Stimulated activated naive CD8-positive, alpha-beta T cell treated with anti-CD3 and anti-CD28 coated beads, Interleukin-15, amount 100 ng/mL, for 72 hours (primary cell): ENCODE results near the gene PXN.
"Not testable (repeated sequence)": the region's sequence is repeated elsewhere in the genome, so short reads cannot be mapped to it uniquely, and the experiment has no call there.

ENCODE experiments used
- ATAC-seq: fragments of 150-1000 bp; cut with Tn5 transposase; 2 replicates; pipeline ENCODE4 v1.10.0; 2021; ENCODE audit warnings: mild to moderate bottlenecking, moderate library complexity
- DNase-seq, 2 donors: peaks; one replicate each; pipeline ENCODE4 v3.0.0; 2021 to 2022
- H3K27ac Mint-ChIP-seq, 2 donors: one replicate each; pipeline ENCODE4 v1.8.0; 2022; ENCODE audit warnings: mild to moderate bottlenecking in 2 of 2, mixed read lengths in 2 of 2, moderate library complexity in 2 of 2
- H3K27me3 Mint-ChIP-seq: one replicate; pipeline ENCODE4 v1.8.0; 2022; ENCODE audit warnings: mixed read lengths
- H3K4me1 Mint-ChIP-seq: one replicate; pipeline ENCODE4 v1.8.0; 2022; ENCODE audit warnings: mild to moderate bottlenecking, mixed read lengths
- H3K4me3 Mint-ChIP-seq, 2 donors: one replicate each; pipeline ENCODE4 v1.8.0; 2022; ENCODE audit warnings: mild to moderate bottlenecking in 2 of 2, mixed read lengths in 2 of 2, moderate library complexity in 1 of 2
- H3K9me3 Mint-ChIP-seq, 2 donors: one replicate each; pipeline ENCODE4 v1.8.0; 2022; ENCODE audit warnings: mixed read lengths in 2 of 2

Gene PXN

DNA sequence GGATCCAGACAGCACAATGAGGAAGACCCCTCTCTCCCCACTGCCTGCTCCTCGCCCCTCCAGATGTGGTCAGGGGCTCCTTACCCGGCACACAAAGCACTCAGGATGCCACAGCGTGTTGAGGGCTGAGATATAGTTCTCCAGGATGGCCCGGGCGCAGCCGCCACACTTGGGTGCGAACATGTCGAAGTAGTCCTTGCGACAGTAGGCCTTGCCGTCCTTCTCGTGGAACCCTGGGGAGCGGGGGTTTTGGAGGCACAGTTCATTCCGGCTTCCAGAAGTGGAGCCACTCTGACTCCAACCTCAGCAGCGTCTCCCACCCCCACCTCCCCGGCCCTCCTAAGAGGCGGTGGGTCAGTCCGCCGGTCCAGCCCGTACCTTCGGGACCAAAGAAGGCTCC is 51.8 kb downstream of the PXN start:
- Mint-ChIP-seq H3K27me3 (no peaks in the 10 kb centered on the region), H3K4me1 (peaks cover 14% of the 10 kb centered on the region), H3K9me3 (no peaks in the 10 kb centered on the region), H3K27ac (no peak overlapping the region), H3K4me3 (no peak overlapping the region)
- no peak for ATAC-seq
- no peak for DNase-seq

DNA sequence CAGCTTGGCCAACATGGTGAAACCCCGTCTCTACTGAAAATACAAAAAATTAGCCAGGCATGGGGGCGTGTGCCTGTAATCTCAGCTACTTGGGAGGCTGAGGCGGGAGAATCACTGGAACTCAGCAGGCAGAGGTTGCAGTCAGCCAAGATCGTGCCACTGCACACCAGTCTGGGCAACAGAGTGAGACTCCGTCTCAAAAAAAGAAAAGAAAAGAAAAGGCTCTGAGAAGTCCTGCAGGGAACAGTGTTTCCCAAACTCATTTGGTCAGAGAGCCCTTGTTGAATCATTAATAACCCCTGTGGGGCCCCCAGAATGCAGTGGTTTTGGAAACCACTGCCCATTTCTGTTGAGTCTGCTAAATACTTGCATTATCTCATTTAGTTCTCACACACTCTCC is 52.3 kb downstream of the PXN start:
- not testable (repeated sequence) for H3K4me3 Mint-ChIP-seq, DNase-seq, ATAC-seq, H3K27me3 Mint-ChIP-seq, H3K9me3 Mint-ChIP-seq
- H3K4me1 Mint-ChIP-seq: peaks cover 14% of the 10 kb centered on the region
- H3K27ac Mint-ChIP-seq: peak overlapping the region in 1 of 2 donors; percentile 69

DNA sequence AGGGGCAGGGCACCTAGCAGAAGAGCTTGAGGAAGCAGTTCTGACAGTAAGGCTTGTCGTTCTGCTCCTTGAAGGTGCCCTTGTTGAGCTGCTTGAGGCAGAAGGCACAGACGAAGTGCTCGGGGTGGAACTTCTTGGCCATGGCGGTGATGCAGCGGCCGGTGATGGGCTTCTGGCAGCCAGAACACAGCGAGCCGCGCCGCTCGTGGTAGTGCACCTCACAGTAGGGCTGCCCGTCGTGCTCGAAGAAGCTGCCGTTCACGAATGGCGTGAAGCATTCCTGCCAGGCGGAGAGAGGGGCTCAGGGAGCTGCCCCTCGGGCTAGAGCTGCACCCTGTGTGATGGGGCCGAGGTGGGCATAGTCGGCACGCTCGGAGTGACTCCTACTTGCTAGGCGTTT is 53.2 kb downstream of the PXN start:
- H3K4me1 Mint-ChIP-seq: peaks cover 14% of the 10 kb centered on the region
- ATAC-seq: no peak
- DNase-seq: no peak
- no peaks in the 10 kb centered on the region for H3K27me3 Mint-ChIP-seq
- H3K4me3 Mint-ChIP-seq: no peak overlapping the region
- no peak overlapping the region for H3K27ac Mint-ChIP-seq
- H3K9me3 Mint-ChIP-seq: no peaks in the 10 kb centered on the region

DNA sequence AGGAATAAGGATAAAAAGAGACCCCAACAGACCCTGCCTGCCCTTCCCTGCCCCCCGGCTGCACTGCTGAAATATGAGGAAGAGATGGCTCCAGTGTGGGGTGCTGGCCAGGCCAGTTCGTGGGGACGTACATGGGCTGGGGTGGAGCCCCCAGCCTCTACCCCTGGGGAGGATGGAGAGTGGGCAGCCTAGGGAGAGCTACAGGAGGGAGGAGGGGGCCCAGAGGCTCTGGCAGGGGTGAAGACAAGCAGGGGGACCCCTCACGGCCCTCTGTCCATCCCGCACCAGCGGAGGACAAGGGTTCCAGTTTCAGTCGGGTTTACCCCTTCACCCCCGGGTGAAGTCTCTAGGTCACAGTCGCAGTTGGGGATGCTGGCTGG is 53.6 kb downstream of the PXN start:
- Mint-ChIP-seq H3K27ac (peak overlapping the region; percentile 50 to 90), H3K4me3 (no peak overlapping the region)

DNA sequence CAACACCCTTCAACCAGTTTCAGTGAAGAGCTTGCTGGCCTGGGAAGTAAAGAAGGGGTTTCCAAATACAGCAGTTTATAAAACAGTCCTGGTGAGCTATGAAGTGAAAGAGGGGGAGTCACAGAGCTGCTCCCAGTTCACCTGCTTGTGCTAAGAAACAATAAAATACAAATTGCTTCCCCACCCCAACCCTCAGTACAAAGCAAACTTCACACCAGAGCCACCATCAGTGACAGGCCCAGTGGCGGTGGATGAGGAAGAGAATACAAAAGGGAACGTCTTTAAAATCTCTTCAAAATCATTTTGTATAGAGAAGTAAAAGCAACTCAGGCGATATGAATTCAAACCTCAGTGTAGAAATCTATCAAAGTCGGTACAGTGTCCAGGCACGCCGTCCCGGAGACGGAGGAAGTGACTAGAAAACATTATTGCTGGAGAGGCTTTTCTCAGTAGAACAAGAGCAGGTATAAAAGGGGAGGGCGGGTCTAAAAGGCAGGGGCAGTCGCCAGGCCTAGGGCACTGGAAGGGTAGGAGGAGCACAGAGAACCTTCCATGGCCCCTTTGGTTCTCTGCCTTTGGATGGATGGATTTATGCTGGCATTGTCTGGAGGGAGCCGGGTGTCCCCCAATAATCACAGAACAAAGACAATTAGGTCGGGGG is 54.2 kb downstream of the PXN start:
- Mint-ChIP-seq H3K4me3 (no peak overlapping the region), H3K9me3 (no peaks in the 10 kb centered on the region), H3K27ac (peak overlapping the region; percentile 50 to 90), H3K27me3 (no peaks in the 10 kb centered on the region), H3K4me1 (peaks cover 14% of the 10 kb centered on the region)
- DNase-seq (no peak), ATAC-seq (no peak)

More for the DNA sequence above, 53.6 kb downstream of the PXN start:
- Mint-ChIP-seq H3K27me3 (no peaks in the 10 kb centered on the region), H3K4me1 (peaks cover 14% of the 10 kb centered on the region), H3K9me3 (no peaks in the 10 kb centered on the region)
- no peak for ATAC-seq
- DNase-seq: no peak

DNA sequence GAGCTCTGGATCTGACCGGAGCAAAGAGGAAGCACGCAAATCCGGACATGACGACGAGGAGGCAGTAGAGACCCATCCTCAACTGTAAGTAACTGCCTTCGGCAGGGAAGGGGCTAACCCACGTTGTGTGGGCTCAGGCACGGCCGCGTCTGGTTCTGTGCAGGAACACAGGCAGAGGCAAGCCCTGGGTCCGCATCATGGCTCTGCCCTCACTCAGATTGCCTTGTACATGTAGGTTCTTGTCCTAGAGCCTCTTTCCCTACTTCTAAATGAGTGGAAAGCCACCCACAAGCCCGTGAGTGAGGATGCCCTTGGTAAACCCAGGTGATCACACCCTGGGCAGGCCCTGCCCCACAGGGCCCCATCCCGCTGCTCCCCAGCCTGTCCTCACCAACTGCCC is 55.7 kb downstream of the PXN start:
- H3K4me3 Mint-ChIP-seq: no peak overlapping the region
- H3K27ac Mint-ChIP-seq: peak overlapping the region in 1 of 2 donors; percentile 63
- DNase-seq (no peak), ATAC-seq (no peak)
- H3K27me3 Mint-ChIP-seq: no peaks in the 10 kb centered on the region
- H3K9me3 Mint-ChIP-seq: no peaks in the 10 kb centered on the region
- H3K4me1 Mint-ChIP-seq: peaks cover 6% of the 10 kb centered on the region

DNA sequence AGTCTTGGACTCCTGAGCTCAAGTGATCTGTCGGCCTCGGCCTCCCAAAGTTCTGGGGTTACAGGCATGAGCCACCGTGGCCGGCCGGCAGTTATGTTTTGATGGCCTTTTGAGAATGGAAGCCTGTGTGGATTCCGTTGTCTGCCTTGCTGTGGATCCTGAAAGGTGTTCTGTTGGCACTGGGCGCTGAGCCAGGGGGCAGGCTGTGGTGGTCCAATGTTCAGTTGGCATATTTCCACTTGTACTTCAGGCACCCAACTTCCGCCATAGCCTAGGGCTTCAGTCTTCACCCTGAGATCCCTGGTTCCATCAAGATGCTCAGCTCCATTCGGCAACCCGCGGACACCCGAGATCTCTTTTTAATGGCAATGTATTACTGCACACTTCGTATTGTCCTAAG is 58.3 kb downstream of the PXN start:
- Mint-ChIP-seq H3K27ac (peak overlapping the region in 1 of 2 donors; percentile 60), H3K9me3 (no peaks in the 10 kb centered on the region), H3K4me3 (no peak overlapping the region), H3K27me3 (no peaks in the 10 kb centered on the region), H3K4me1 (peaks cover 12% of the 10 kb centered on the region)
- DNase-seq (no peak), ATAC-seq (no peak)

DNA sequence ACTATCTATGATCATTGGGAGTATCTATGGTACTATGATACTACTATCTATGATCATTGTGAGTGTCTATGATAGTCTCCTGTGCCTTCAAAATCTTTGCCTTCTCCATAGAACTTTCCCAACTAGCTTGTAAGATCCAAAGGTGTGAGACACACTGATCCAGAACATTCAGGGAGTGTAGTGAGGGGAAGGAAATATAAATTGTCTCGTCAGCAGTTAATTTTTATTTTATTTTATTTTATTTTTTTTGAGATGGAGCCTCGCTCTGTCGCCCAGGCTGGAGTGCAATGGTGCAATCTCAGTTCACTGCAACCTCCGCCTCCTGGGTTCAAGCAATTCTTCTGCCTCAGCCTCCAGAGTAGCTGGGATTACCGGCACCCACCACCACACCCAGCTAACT is 58.7 kb downstream of the PXN start:
- H3K9me3 Mint-ChIP-seq, H3K27ac Mint-ChIP-seq, H3K4me3 Mint-ChIP-seq, DNase-seq, H3K27me3 Mint-ChIP-seq, ATAC-seq: not testable (repeated sequence)
- peaks cover 16% of the 10 kb centered on the region for H3K4me1 Mint-ChIP-seq

DNA sequence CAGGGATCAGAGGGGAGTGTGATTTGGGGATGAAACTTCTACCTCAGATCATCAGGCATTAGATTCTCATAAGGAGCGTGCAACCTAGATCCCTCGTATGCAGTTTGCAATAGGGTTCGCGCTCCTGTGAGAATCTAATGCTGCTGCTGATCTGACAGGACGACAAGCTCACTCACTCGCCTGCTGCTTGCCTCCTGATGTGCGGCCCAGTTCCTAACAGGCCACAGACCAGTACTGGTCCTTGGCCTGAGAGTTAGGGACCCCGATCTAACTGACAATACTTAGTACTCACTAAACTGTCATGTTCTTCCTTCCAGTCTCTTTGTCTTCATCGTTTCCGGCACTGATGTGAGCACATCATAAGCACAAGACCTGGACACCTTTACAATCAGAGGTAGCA is 59.3 kb downstream of the PXN start:
- DNase-seq: no peak
- Mint-ChIP-seq H3K9me3 (no peaks in the 10 kb centered on the region), H3K27ac (no peak overlapping the region), H3K27me3 (no peaks in the 10 kb centered on the region), H3K4me1 (peaks cover 16% of the 10 kb centered on the region), H3K4me3 (no peak overlapping the region)
- no peak for ATAC-seq

DNA sequence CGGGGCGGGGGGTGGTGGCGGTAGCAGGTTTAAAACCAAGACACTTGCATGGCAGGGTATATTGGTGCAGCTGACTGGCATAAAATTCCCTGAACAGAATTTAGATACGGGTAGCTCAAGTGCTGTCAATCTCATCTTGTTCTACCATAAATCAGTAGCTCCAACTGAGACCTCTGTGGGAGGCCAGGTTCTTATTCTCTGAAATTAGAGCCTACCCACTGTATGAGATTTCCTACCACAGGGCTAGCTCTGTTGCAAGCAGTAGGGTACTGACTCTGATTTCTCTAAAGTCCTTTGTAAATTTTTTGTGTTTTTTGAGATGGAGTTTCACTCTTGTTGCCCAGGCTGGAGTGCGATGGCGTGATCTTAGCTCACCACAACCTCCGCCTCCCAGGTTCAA is 61.4 kb downstream of the PXN start:
- H3K9me3 Mint-ChIP-seq: no peaks in the 10 kb centered on the region
- no peak overlapping the region for H3K27ac Mint-ChIP-seq

DNA sequence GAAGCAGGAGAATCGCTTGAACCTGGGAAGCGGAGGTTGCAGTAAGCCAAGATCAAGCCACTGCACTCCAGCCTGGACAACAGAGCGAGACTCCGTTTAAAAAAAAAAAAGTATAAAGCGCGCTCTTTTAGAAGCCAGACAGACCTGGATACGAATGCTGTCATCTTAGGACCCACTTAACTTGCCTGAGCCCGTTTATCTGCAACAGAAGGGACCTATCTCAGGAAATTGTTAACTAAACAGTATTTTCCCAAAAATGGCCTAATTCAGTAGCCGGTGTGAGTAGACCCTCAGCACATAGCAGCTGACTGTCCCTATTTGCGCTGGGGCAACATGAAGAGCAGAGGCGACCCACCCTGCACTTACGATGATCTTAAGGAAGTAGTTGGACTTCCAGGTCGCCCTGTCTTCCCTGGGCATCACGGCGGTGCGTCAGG is 65.1 kb downstream of the PXN start:
- peak overlapping the region; percentile 100 for H3K27ac Mint-ChIP-seq
- no peaks in the 10 kb centered on the region for H3K9me3 Mint-ChIP-seq
- H3K4me3 Mint-ChIP-seq: peak overlapping the region; percentile 97 to 99
- peaks cover 54% of the 10 kb centered on the region for H3K4me1 Mint-ChIP-seq
- DNase-seq (no peak), ATAC-seq (no peak)
- H3K27me3 Mint-ChIP-seq: no peaks in the 10 kb centered on the region

More for the DNA sequence above, 61.4 kb downstream of the PXN start:
- Mint-ChIP-seq H3K4me3 (no peak overlapping the region), H3K4me1 (peaks cover 26% of the 10 kb centered on the region), H3K27me3 (no peaks in the 10 kb centered on the region)
- no peak for ATAC-seq
- DNase-seq: no peak

DNA sequence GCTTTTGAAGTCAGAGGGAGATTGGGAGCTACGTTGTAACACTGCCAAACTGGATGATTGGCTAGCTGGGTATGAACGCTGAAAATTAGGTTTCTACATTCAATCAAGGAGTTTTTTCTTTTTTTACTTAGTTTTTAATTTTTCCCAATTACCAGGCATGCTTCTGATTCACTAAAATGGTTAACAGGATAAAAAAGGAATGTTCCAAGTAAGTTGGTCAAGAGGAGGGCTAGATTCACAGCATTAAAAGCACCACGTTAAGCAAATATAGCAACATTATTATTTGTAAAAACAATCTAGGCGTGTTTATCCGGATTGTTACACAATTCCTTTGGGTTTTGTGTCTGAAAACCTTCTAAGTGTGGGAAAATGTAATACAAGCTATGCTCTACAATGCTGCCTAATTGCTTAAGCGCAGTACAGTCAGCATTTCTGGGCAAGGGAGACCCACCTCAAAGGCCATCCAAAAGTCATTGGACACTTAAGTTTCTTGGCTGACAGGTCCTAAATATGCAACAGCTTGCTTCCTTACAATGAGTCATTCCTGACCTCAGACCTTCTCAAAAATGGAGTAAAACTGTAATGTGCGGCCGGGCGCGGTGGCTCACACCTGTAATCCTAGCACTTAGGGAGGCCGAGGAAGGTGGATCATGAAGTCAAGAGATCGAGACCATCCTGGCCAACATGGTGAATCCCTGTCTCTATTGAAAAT is 65.8 kb downstream of the PXN start:
- H3K4me3 Mint-ChIP-seq: peak overlapping the region; percentile 97 to 99
- no peaks in the 10 kb centered on the region for H3K27me3 Mint-ChIP-seq
- peak overlapping the region; percentile 100 for H3K27ac Mint-ChIP-seq
- peaks cover 60% of the 10 kb centered on the region for H3K4me1 Mint-ChIP-seq
- ATAC-seq: no peak
- no peaks in the 10 kb centered on the region for H3K9me3 Mint-ChIP-seq
- peak in 1 of 2 donors; percentile 61 for DNase-seq

DNA sequence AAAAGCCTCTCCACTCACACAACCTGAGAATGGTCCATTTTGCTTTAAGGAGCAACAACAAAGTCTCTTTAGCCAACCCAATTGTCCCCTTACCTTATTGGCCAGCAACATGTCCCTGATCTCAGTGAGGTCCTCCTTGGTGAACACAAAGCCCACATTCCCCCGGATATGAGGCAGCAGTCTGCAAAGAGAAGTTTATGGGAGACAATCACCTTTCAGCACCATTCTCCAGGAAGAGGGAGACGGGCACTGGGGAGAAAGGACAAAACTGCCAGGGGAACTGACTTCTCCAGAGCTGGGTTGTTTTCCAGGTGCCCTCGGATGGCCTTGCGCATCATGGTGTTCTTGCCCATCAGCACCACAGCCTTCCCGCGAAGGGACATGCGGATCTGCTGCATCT is 66.5 kb downstream of the PXN start:
- H3K4me3 Mint-ChIP-seq: peak overlapping the region; percentile 97 to 99
- no peaks in the 10 kb centered on the region for H3K9me3 Mint-ChIP-seq
- H3K27ac Mint-ChIP-seq: peak overlapping the region; percentile 100
- H3K4me1 Mint-ChIP-seq: peaks cover 60% of the 10 kb centered on the region
- ATAC-seq: no peak
- DNase-seq: no peak
- no peaks in the 10 kb centered on the region for H3K27me3 Mint-ChIP-seq

DNA sequence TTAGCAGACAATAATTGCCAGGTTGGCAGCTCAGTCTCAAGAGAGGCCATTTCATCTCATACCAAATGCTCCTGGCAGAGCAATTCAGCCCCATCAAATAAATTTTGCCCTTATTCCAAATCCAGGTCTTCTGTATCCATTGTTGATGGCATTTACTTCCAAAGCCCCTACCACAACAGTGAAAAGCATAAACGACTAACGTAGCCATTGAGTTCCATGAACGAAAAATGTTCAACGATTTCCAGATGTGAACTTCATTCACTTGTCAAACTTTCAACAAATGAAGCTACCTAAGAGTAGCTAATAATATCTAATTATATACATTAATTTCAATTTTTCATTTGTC is 68.0 kb downstream of the PXN start:
- Mint-ChIP-seq H3K9me3 (no peaks in the 10 kb centered on the region), H3K27me3 (no peaks in the 10 kb centered on the region), H3K4me1 (peaks cover 63% of the 10 kb centered on the region), H3K27ac (no peak overlapping the region), H3K4me3 (peak overlapping the region; percentile 57 to 61)
- DNase-seq (no peak), ATAC-seq (no peak)

DNA sequence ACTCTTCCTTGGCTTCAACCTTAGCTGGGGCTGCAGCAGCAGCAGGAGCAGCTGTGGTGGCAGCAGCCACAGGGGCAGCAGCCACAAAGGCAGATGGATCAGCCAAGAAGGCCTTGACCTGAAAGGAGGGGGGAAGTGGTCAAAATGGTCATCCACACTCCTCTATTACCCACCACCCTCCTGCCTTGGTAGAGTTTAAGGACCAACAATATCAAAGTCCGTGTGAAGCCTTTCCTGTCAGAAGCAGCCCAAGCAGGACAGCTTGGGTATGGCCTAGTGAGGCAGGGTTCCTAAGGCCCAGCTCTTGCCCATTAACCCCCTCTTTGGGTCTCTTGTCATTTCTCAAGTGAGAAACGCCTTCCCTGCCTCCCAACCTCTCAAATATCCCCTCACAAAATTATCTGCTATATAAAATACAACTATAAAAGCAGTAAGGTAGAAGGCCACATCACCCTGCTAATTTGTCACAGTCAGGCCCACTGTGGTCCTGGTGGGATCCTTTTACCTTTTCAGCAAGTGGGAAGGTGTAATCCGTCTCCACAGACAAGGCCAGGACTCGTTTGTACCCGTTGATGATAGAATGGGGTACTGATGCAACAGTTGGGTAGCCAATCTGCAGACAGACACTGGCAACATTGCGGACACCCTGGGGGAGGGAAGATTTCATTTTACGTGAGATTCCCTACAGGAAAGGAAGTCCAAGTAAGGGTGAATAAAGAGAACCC is 68.6 kb downstream of the PXN start:
- peak overlapping the region; percentile 57 to 61 for H3K4me3 Mint-ChIP-seq
- DNase-seq, H3K27me3 Mint-ChIP-seq, H3K9me3 Mint-ChIP-seq, ATAC-seq: not testable (repeated sequence)
- H3K4me1 Mint-ChIP-seq: peaks cover 63% of the 10 kb centered on the region
- H3K27ac Mint-ChIP-seq: peak overlapping the region in 1 of 2 donors; percentile 96

DNA sequence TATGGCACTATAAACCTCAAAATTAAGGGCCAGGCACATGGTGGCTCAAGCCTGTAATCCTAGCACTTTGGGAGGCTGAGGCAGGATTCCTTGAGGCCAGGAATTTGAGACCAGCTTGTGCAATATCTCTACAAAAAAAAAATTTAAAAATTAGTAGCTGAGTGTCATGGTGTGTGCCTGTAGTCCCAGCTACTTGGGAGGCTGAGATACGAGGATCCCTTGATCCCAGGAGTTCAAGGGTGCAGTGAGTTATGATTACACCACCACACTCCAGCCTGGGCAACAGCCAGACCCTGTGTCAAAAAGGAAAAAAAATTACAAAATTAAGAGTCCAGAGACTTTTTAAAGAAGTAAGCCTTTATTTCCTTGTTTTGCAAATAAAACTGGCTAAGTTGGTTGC is 69.2 kb downstream of the PXN start:
- DNase-seq (no peak), ATAC-seq (no peak)
- Mint-ChIP-seq H3K27me3 (no peaks in the 10 kb centered on the region), H3K4me3 (peak overlapping the region; percentile 45 to 57), H3K27ac (peak overlapping the region in 1 of 2 donors; percentile 96), H3K9me3 (no peaks in the 10 kb centered on the region), H3K4me1 (peaks cover 67% of the 10 kb centered on the region)
